Esophagus muscularis mucosa (tissue), 2 donors: Measurements from ENCODE around the gene GGA2.
"Not testable (repeated sequence)": the region's sequence is repeated elsewhere in the genome, so short reads cannot be mapped to it uniquely, and the experiment has no call there.

Experiments used
- POLR2A ChIP-seq: fragments of 450-650 bp; IDR thresholded peaks from one replicate; pipeline ENCODE4 v1.6.1; 2017; ENCODE audit warnings: antibody characterized with exemption, moderate library complexity, mild to moderate bottlenecking, low read depth
- POLR2AphosphoS5 ChIP-seq, 2 donors: sonication (generic); formaldehyde crosslinking; IDR thresholded peaks; one replicate each; pipeline ENCODE4 v1.6.1; 2017; ENCODE audit warnings: antibody characterized with exemption in 2 of 2

DNA sequence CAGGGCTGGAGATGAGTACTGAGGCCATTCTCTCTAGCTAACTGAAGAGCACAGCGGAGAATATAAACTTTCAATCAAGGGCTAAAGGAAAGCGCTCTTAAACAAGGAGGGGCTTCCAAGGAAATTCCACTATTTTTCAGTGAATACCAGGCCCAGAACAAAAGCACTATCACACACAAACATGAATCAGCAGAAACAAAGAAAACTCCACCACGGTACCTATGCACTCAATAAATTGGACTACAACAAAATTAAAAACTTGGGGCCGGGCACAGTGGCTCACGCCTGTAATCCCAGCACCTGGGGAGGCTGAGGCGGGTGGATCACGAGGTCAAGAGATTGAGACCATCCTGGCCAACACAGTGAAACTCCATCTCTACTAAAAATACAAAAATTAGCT is 72.8 kb downstream of the GGA2 start:
- not testable (repeated sequence) for TF ChIP-seq POLR2A; POLR2AphosphoS5 (IDR thresholded peaks at IDR 0.05)
